Middle frontal gyrus (tissue), 1 donor: Measurements from ENCODE around the gene CFAP74.

Source experiments
- DNase-seq: peaks from one replicate; pipeline ENCODE4 v3.0.0-alpha.2; 2015; ENCODE audit warnings: low spot score; ENCODE audit errors: extremely low spot score

CFAP74 gene

DNA sequence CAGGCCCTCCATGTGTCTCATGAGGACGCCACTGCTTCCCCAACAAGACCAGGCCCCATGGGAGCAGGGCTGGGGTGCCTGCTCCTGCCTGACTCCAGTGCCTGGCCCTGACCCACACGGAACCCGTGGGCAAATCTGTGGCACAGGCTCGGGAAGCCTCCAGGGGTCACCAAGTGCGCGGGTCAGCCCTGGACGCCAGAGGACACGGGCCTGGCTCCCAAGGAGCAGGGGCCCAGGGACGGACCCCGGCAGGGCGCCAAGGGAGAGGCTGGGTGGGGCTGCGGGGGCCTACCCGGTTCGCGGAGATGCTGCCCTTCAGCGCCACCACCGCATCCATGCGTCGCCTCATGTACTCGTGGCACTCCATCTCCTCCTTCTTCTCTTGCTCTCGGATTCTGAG, 31.9 kb downstream of the CFAP74 start:
- no peak for DNase-seq

- DNase-seq: no peak
Measured at GRCh38 chr1:1971017-1971416, 32.6 kb downstream of the CFAP74 start.

GRCh38 chr1:1969953-1970716, 33.5 kb downstream of the CFAP74 start:
- DNase-seq: no peak

DNA sequence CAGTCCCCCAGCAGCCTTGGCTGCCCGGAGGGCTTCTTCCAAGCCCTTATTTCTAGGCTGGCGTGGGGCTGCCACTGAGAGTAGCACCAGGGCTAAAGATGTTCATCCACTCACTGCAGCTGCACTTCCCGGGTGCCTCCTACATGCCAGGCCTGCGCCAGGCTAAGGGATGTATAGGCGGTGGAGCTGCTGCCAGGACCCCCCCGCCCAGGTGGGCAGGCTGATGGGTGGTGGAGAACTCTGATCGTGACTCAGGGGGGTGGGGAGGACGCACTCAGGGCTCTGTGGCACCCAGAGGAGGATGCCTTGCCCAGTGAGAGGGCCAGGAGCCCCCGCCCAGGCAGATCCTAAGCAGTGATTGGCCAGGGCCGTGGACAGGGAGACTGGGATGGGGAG, 34.1 kb downstream of the CFAP74 start:
- no peak for DNase-seq

- DNase-seq: no peak
Measured at GRCh38 chr1:1968767-1969504, 34.6 kb downstream of the CFAP74 start.

GRCh38 chr1:1967879-1968278, 35.7 kb downstream of the CFAP74 start:
- no peak for DNase-seq

- DNase-seq: no peak
Measured at GRCh38 chr1:1967151-1967550, 36.4 kb downstream of the CFAP74 start.

- DNase-seq: no peak
Measured at GRCh38 chr1:1966071-1966740, 37.4 kb downstream of the CFAP74 start.

GRCh38 chr1:1965546-1965945, 38.0 kb downstream of the CFAP74 start:
- DNase-seq: no peak

GRCh38 chr1:1964811-1965210, 38.8 kb downstream of the CFAP74 start:
- DNase-seq: no peak

- DNase-seq: no peak
Measured at GRCh38 chr1:1963570-1963969, 40.0 kb downstream of the CFAP74 start.

GRCh38 chr1:1962752-1963151, 40.8 kb downstream of the CFAP74 start:
- DNase-seq: no peak

GRCh38 chr1:1960480-1961196, 42.9 kb downstream of the CFAP74 start:
- DNase-seq: peak; percentile 20

DNA sequence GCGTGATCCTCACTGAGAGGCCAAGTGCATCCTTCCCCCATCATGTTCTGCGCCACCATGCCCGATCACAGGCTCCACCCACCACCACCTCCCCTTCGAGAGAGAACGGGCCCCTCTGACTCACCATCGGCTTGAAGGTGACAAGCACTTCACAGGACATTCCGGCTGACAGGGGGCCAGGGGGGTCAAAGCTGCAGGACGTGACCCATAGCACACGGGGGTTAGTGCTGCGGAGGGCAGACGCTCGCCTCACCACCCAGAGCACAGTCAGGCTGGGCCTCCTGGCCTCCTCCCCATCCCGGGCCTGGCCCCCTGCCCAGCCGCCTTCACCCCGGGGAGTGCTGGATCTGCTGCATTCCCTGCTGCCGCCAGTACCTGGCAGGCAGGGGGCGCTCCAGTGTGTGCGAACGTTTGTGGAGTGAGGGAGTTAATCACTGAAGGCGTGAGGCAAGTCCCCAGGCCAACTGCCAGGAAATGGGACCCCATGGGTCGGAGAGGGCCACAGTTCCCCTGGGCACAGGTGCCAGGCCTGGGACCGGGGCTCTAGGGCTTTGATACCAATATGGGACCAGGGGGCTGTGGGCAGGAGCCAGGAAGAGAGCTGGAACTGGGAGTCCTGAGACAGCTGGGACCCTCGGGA, 43.6 kb downstream of the CFAP74 start:
- peak; percentile 65 for DNase-seq

DNA sequence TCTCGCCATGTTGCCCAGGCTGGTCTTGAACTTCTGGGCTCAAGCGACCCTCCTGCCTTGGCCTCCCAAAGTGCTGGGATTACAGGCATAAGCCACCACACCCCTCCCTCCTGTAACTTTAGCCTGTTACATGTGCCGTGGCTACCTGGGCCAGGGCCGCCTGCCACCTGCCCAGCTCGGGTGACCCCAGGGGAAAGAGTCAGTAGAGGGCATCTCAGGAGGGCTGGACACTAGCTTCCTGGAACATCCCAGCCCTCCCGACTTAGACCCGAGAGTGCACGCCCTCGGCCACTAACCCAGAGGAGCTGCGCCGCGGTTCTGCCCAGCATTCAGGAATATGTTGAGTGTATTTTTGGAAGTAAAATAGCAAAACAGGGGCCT, 44.1 kb downstream of the CFAP74 start:
- DNase-seq: no peak

DNA sequence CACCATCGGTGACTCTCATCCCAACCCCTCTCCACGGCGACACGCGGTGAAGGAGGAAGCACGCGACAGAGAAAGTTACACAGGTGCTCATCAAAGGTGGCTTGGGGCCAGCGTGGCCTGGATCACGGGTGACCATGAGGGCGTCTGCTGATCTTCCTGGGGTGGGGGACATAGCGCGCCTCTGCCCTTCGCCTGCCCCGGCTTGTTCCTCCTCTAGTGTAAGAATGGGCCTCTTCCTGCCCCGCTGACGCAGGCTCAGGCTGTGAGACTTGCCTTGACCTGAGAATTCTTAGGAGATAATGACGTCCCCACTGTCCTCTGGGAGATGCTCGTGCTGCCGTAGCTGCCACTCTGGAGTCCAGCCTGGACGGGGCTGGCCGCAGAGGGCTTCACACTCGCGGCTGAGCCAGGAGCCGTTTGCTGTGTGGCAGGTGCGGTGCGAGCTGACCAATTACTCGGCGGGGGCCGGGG, 45.5 kb downstream of the CFAP74 start:
- DNase-seq: no peak

DNA sequence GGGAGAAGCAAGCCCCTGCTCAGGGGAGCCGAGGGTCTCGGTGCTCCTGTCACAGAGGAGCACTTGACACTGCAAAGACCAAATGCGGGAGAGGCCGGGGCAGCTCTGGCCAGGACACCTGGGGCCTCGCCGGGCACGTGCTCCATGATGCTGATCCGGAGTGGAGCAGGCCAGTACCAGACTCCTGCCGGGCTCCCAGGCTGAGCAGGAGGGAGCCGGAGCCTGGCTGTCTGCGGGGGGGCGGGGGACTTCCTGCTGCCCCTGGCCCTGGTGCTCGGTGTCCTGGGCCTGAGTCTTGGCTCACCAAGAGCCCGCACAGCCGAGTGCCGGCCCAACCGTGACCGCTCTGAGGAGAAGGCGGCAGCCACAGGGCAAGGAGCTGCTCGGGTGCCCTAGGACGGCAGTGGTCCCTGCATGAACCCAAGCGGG, 46.0 kb downstream of the CFAP74 start:
- DNase-seq: no peak

- DNase-seq: no peak
Measured at GRCh38 chr1:1956586-1957532, 46.7 kb downstream of the CFAP74 start.

DNA sequence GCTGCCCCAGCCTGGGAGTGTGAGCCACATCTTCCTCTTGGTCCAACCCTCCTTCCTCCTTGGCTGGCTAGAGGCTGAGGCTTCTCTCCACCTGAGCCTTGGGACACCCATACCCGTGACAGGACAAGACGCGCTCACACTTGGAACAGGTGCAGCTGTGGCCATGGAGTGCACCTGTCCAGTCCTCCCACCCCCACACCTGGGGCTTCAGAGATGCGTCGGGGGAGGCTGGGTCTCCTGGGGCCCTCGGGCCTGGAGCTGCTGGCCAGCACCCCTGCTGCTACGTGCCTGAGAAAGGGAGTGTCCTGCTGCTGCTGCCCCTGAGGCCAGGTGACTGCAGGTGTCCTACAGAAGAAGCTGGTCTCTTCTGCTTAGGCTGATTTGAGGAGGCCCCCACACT, 47.5 kb downstream of the CFAP74 start:
- no peak for DNase-seq

- DNase-seq: no peak
Measured at GRCh38 chr1:1955621-1956094, 47.9 kb downstream of the CFAP74 start.
